NCI-H1092 (cell line): ENCODE results near the gene GRK5.
"Not testable (repeated sequence)": the region's sequence is repeated elsewhere in the genome, so short reads cannot be mapped to it uniquely, and the experiment has no call there.

Experiments
- DNase-seq: peaks from one replicate; lab custom pipeline; 2025; lab: John Stamatoyannopoulos, UW

GRK5 gene

GRCh38 chr10:119251315-119251708, 43.9 kb downstream of the GRK5 start:
- DNase-seq: no peak

DNA sequence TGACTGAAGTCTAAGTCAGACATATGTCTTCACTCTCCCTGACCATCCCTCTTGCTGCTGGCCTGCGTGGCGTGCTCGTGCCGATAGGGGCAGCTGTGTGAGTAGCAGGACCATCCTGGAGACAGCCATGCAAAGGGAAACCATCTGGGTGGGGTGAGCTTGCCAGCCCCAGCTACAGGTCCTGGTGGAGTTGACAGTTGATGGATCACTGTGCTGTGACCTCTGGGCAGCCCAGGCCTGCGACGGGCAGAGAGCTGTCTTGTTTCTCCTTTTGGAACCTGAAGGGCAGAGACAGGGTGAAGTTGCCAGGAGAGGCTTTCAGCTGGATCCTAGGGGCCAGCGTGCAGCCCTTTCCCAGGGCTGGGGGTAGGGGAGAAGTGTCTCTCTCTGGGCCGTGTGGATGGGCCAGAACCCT, 44.7 kb downstream of the GRK5 start:
- DNase-seq: no peak

DNA sequence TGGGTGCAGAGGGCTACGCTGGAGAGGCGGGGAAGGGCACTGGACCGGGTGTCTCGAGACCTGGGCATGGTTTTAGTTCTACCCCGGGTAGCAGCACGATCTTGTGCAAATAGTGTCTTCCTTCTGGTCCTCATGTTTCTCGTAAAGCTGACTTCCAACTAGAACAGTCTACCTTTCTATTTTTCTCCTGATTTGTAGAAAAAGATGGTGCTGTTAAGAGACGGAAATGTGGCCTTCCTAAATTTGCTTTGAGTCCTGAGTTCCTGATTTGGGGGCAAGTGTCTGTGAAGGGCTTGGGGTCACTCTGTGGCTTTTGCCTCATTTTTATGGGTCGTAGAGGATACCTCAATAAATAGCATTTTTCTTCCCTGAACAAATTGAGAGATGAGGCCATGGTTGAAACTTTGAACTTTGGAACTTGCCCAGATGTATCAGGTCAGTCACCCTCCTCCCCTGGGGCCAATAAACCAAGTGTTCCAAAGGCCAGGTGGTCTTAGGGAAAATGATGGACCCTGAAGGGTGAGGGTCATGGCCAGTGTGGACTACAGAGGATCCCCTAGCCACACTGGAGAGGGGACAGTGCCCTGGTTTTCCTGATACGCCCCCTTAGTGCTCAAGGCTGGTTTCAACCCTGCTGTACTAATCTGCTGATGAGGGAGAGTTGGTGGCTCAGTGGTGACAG, 45.2 kb downstream of the GRK5 start:
- no peak for DNase-seq

DNA sequence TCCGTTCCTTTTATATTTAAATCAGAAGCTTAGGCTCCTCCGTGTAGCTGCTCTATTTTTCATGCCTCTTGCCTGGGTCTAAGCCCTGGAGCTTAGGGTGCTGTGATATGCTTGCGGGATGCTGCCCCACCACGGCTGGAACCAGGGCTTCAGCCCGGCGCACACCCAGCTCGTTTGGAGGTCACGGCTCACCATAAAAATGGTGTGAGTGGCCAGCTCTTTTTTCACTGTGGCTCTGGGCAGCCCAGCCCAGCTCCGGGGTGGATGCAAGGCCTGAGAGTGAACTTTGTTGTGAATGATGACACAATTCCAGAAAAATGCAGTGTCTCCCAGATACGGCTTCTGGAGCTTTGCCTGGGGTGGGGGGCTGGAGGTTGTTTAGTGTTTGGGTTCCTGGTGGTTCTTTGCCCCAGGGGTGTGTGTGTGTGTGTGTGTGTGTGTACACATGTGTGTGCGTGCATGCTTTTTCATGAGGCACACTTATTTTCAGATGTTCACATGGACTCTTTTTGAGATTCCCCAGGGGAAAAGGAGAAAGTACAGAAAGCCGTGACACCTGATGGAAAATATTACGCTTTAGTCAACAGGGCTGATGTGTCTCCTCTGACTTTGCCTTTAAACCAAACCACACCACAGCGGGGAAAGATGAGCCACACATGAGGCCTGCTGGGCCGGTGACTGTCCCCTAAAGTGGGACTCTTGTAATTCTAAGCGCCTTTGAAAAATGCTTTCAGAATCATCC, 46.2 kb downstream of the GRK5 start:
- no peak for DNase-seq

- DNase-seq: no peak
These were observed 47.0 kb downstream of the GRK5 start for GRCh38 chr10:119254335-119254734.

DNA sequence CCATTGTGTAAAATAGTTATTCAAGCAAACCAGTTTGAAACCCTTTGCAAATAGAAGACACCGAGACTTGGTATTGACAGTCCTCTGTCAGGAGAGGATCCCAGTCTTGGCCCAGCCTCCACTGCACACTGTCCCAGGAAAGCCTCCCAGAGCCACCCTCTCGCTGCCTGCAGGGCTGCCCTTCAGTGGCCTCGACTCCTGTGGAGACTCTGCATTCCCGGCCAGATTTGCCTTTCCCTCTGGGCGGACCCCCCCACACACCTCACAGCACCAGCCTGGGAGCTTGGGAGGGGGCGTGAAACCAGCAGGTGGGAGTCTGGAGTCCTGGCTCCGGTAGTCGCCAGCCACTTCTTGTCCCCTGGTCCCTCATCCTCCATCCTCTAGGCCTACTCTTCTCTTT, 48.7 kb downstream of the GRK5 start:
- DNase-seq: no peak

GRCh38 chr10:119256897-119257296, 49.5 kb downstream of the GRK5 start:
- no peak for DNase-seq

DNA sequence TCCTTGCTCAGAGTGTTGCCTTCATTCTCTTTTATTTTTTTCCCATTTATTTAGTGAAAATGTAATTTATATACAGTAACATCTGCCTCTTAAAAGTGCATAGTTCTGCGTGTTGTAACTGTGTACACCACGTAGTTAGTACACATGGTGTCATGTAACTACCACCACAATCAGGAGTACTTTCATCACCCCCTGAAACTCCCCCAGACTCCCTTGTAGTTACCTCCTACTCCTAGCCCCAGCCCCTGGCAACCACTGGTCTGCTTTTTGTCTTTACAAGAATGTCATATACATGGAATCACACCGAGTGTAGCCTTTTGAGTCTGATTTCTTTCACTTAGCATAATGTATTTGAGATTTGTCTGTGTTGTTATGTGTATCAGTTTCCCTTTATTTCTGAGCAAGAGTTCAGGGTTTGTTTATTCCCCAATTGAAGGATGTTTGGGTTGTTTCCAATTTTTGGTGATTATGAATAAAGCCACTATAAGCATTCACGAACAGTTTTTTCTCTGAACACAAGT, 50.6 kb downstream of the GRK5 start:
- no peak for DNase-seq

GRCh38 chr10:119259345-119259744, 52.0 kb downstream of the GRK5 start:
- DNase-seq: no peak

- not testable (repeated sequence) for DNase-seq
These were observed 53.6 kb downstream of the GRK5 start for GRCh38 chr10:119261016-119261415.

DNA sequence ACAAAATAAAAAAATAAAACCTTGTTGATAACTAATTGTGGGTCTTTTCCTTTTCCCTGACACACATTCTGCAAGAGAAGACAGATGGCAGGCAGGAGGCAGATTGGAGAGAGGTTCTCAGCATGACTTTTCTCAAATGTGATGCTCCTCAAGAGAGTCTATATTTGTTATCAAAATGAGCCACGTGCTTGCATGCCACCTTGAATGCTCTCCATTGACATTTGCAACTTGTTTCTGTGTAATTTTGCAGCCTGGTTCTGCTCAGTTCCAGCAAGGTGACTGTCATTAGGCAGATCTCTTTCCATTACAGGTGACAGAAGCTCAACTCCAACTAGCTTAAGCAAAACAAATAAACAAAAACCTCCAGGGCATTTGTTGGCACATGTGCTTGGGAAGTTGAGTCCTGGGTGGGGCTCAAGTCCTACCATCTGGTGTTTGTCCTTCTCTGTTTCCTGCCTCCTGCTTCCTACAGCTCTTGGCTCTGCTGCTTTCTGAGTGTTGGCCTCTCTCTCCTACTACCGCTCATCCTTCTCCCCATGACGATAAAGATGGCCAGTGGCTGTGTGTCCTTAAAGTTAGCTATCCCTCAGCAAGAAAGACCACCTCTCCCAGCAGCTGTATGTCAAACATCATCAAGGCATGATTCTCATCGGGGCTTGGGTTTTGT, 56.7 kb downstream of the GRK5 start:
- DNase-seq: no peak

GRCh38 chr10:119265691-119266090, 58.3 kb downstream of the GRK5 start:
- DNase-seq: no peak

DNA sequence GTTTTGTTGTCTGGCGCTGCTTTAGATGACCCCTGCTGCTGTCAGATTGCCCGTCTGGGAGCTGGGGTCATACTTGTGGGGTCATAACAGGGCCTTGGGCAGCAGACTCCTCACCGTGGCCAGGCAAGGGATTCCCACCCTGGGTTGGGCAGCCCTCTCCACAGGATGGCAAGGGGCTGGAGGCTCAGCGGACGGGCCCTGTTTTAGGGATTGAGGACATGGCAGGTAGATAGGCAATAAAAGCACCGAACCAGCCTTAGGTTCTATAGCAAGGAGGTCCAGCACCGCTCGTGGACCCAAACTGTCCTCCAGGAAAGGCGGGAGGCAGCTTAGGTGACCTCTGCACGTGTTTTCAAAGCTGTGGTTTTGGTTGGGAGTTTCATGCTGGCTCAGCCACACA, 60.0 kb downstream of the GRK5 start:
- no peak for DNase-seq

- no peak for DNase-seq
These were observed 61.1 kb downstream of the GRK5 start for GRCh38 chr10:119268428-119268827.

DNA sequence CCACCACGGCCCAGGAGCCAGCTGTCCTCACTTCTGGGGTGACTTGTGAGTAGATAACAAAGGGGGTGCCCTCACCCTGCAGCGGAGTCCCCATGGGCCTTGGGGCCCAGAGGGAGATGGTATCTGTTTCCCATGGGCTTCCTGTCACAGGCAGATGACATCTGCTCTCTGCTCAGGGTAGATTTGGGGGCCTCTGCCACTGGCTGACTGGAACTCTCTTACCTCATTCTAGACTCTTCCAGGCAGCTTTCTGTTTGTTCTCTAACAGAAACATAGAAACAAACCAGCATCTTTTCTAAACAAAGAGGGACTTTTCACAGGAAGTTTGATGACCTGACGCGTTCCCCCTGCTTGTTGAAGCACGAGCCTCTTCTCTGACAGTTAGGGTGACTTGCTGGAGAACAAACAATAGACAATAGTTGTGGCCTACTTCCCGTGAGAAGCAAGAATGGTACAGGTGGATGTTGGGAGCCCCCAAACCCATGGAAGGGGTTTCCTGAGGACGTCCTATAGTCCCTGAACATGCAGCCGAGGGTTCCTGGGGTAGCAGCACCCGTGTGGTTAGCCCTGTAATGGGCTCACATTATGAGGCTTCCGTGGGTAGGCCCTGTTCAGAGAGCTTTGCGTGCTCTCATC, 61.6 kb downstream of the GRK5 start:
- DNase-seq: no peak

DNA sequence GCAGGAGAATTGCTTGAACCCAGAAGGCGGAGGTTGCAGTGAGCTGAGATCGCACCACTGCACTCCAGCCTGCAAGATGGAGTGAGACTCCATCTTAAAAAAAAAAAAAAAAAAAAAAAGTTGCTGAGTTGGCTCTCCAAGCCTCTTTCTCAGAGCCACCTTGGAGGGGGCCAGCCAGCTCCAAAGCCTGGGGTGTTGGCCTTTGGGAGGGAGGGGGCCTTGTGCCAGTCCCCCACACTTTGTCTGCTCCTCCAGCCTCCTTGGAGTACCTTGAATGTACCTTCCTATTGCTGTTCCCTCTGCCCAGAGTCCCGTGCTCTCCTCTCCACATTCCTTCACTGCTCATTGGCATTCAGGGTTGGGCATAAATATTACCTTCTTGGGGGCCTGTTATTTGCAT, 62.4 kb downstream of the GRK5 start:
- no peak for DNase-seq

GRCh38 chr10:119270762-119271366, 63.5 kb downstream of the GRK5 start:
- DNase-seq: no peak

DNA sequence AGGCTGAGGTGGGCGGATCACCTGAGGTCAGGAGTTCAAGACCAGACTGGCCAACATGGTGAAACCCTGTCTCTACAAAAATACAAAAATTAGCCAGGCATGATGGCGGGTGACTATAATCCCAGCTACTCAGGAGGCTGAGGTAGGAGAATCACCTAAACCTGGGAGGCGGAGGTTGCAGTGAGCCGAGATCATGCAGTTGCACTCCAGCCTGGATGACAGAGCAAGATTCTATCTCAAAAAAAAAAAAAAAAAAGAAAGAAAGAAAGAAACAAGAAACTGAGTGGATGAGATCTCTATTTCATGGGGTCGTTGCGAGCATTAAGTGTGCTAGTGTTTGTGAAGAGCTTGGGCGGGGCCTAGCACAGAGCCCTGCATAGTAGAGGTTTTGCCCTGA, 65.0 kb downstream of the GRK5 start:
- DNase-seq: not testable (repeated sequence)

DNA sequence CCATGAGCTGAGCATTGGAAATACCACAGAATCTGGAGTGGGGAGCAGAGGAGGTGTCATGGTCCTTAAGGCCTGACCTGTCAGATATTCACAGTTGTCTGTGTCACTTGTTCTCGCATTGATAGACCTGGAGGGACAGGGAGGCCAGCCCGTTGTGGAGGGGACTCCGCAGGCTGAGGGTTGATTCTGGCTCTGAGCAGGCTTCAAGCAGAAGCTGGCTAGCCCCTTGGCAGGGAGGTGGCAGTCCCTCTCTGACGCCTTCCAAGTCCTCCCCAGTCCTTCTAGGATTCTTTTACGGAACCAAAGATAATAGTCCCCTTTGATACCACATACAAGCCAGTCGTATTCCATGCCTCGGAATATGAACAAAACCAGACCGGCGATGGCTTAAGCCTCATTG, 65.4 kb downstream of the GRK5 start:
- no peak for DNase-seq

- no peak for DNase-seq
These were observed 66.0 kb downstream of the GRK5 start for GRCh38 chr10:119273413-119273812.

GRCh38 chr10:119274519-119275045, 67.2 kb downstream of the GRK5 start:
- DNase-seq: no peak

- no peak for DNase-seq
These were observed 67.7 kb downstream of the GRK5 start for GRCh38 chr10:119275085-119275484.
